HUES48 (cell line): ENCODE data around the gene SLC13A3.
A peak's percentile ranks its signal among the peaks of the same experiment; 100 is the strongest.

Experiments used
- H3K27ac ChIP-seq: one replicate; pipeline ENCODE4 v1.7.0; 2013; ENCODE audit warnings: low read depth, low read length, inconsistent platforms
- H3K27me3 ChIP-seq: 2 replicates; pipeline ENCODE4 v1.6.1; 2013; ENCODE audit warnings: mild to moderate bottlenecking, low read length; ENCODE audit not compliant: control insufficient read depth, insufficient read depth
- H3K36me3 ChIP-seq: 2 replicates; pipeline ENCODE4 v1.6.1; 2013; ENCODE audit warnings: low read length; ENCODE audit not compliant: control insufficient read depth, insufficient read depth
- H3K4me1 ChIP-seq: 2 replicates; pipeline ENCODE4 v1.6.1; 2013; ENCODE audit warnings: mild to moderate bottlenecking, low read length; ENCODE audit not compliant: control insufficient read depth, insufficient read depth
- H3K4me3 ChIP-seq: 2 replicates; pipeline ENCODE4 v1.5.1; 2013; ENCODE audit warnings: mild to moderate bottlenecking, low read depth, low read length
- H3K9ac ChIP-seq: 2 replicates; pipeline ENCODE4 v1.6.1; 2013; ENCODE audit warnings: mild to moderate bottlenecking, low read depth, low read length, moderate library complexity
- H3K9me3 ChIP-seq: 2 replicates; pipeline ENCODE4 v1.6.1; 2013; ENCODE audit warnings: low read length; ENCODE audit not compliant: control insufficient read depth, insufficient read depth

SLC13A3 gene

DNA sequence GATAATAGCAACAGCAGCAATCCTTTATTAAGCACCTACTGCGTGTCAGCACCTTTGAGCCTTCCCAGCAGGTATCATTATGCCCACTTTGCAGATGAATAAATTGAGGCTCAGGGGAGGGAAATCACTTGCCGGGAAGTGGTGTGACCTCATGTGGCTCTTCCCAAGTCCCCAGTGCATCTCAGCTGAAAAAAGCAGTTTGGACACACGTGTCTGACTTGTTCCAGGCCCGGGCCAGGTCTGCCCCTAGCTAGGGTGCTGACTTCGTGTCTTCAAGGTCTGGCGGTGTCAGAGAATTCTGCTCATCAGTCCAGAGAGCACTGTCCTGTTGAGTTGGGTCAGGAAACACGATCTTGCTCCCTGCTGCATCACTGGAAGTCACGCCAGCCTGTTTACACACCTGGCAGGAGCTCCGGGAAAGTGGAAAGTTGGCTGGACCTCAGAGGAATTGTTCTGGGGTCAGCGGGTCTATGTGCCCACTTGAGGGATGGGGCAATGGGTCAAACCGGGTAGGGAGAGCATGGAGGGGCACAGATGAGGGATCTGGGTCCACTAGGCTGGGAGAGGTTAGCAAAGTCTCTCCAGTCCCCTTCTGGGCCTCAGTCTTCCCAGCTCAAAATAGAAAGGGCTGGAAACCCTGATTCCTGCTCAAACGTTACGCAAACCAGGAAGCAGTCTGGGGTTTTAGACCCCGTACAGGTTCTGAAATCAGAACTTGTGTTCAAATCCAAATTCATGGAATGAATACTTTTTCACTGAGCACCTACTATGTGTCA is 10.5 kb downstream of the SLC13A3 start:
- peaks cover 7% of the 10 kb centered on the region for H3K4me1 ChIP-seq
- no peaks in the 10 kb centered on the region for H3K9me3 ChIP-seq
- no peak overlapping the region for H3K9ac ChIP-seq
- no peaks in the 10 kb centered on the region for H3K27me3 ChIP-seq
- no peak overlapping the region for H3K4me3 ChIP-seq
- no peak overlapping the region for H3K27ac ChIP-seq
- H3K36me3 ChIP-seq: no peaks in the 10 kb centered on the region

DNA sequence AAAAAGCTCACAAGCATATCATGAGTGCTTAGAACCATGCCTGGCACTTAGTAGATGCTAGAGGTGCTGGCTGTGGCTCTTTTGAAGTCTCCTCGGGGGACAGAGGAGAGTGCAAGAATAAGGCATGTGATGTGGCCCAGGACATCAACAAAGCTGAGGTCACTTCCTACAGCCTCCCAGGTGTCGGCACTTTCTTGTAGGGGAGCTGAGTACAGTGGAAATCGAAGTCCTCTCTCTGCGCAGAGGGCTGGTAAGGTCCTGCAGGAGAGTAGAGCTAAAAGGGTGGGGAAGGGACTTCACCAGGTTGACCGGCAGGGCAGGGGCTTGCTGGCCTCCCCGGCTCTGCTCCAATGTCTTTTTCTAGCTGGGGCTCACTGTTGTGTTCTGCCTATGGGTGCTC is 11.2 kb downstream of the SLC13A3 start:
- Histone ChIP-seq H3K4me3 (no peak overlapping the region), H3K27ac (no peak overlapping the region), H3K4me1 (peaks cover 7% of the 10 kb centered on the region), H3K27me3 (no peaks in the 10 kb centered on the region), H3K36me3 (no peaks in the 10 kb centered on the region), H3K9me3 (no peaks in the 10 kb centered on the region), H3K9ac (no peak overlapping the region)

DNA sequence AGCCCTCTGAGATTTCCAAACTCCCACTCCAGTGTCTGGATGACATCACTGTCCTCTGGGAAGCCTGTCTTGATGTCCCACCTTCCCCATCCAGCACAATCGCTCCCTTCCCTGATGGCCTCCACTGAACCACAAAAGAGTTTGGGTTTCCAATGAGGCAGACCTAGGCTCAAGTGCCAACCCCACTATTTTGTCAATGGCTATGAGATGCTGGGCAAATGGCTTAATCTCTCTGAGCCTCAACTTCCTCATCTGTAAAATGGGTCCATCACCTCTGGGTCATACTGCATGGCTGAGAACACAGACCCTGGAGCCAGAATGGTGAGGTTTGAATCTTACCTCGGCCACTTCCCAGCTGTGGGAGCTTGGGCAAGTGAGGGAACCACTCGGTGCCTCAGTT is 11.7 kb downstream of the SLC13A3 start:
- no peaks in the 10 kb centered on the region for H3K9me3 ChIP-seq
- H3K4me3 ChIP-seq: no peak overlapping the region
- no peaks in the 10 kb centered on the region for H3K36me3 ChIP-seq
- peaks cover 7% of the 10 kb centered on the region for H3K4me1 ChIP-seq
- no peak overlapping the region for H3K27ac ChIP-seq
- no peak overlapping the region for H3K9ac ChIP-seq
- H3K27me3 ChIP-seq: no peaks in the 10 kb centered on the region

DNA sequence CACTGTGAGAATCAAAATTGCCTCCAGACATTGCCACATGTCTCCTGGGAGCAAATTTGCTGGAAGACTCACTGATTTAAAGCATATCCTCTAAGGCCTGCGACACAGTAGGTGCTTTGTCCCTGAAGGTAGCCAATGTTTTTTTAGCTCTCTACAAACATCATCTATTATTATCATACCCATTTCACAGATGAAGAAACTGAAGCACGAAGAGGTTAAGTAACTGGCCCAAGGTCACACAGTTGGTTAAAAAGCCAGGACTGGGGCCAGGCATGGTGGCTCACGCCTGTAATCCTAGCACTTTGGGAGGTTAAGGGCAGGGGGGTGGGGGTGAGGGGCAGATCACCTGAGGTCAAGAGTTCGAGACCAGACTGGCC is 12.4 kb downstream of the SLC13A3 start:
- Histone ChIP-seq H3K27me3 (no peaks in the 10 kb centered on the region), H3K4me1 (peaks cover 7% of the 10 kb centered on the region), H3K9me3 (no peaks in the 10 kb centered on the region), H3K27ac (no peak overlapping the region), H3K4me3 (no peak overlapping the region), H3K36me3 (no peaks in the 10 kb centered on the region), H3K9ac (no peak overlapping the region)

DNA sequence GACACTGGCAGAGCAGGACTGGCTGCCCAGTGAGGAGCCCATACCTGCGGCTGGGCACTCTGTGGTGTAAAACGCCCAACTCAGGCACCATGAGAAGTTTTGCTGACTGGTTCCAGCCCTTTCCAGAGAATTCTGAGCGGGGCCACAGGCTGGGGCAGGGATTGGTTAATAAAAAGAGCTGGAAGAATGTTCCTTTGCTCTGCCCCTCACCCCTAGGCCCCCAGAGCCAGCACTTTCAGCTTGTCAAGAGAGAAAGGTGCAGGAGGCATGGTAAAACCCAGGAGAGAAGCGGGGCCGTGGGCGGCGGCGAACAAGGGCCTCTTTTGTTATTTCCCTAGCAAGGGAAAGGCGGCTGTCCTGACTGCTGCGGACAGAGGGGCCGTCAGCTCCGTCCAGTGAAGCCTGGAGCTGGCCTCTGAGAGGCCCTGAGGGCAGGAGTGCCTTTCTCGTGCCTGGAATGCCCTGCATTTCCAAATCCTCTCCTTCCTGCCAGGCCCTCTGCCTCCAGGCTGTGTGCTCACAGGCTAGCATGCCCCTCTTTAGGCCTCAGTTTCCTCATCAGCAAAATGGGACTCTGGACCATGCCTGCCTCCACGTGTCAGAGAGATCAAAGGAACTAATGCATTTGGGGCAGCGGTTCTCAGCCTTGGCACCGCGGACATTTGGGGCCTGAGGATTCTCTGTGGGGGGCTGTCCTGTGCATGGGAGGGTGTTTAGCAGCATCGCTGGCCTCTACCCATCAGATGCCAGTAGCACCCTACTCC is 12.9 kb downstream of the SLC13A3 start:
- no peak overlapping the region for H3K9ac ChIP-seq
- no peaks in the 10 kb centered on the region for H3K9me3 ChIP-seq
- no peaks in the 10 kb centered on the region for H3K27me3 ChIP-seq
- H3K4me3 ChIP-seq: no peak overlapping the region
- H3K4me1 ChIP-seq: peaks cover 7% of the 10 kb centered on the region
- H3K27ac ChIP-seq: peak overlapping the region; percentile 68
- H3K36me3 ChIP-seq: no peaks in the 10 kb centered on the region

DNA sequence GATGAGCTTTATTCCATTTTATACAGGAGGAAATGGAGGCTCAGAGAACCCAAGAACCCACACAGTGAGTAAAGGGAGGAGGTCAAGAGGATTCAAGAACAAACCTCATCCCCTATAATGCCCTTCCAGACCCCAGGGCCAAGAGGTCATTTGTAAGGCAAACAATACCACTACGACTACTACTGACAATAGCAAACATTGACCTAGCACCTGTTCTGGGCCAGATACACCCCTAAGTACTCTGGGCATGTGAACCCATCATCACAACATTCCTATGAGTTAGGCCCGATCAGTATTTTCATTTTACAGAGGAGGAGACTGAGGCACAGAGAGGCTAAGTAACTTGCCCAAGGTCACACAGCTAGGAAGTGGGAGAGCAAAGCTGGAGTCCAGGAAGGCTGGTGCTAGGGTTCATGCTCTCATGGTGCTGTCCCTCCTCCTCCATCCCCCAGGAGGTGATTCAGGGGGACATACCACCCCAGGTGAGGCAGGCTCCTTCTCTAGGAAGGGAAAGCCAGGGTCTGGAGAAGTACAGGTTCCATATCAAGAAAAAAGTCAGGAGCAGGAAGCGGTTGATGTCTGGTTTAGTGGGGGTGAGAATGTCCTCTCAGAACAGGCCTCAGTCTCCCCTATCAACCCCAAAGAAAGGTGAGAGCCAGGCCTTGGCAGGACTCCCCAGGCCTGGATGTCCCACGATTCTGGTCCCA is 13.7 kb downstream of the SLC13A3 start:
- peak overlapping the region; percentile 68 for H3K27ac ChIP-seq

DNA sequence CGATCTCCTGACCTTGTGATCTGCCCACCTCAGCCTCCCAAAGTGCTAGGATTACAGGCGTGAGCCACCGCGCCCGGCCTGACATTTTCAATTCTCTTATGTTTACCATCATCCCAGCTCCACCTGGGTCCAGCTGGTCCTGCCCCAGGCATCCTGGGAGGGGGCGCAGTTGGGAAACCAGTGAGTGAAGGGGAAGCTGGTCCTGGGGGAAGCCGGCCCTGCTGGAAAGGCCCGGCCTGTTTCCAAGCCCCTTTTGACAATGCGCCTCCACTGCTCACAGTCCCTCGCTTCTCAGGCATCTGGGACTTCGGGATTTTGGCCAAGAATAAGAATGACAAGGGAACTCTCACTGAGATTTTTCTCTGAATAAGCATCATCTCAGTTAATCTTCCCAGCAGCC is 14.2 kb downstream of the SLC13A3 start:
- Histone ChIP-seq H3K4me1 (peaks cover 7% of the 10 kb centered on the region), H3K9ac (no peak overlapping the region), H3K36me3 (no peaks in the 10 kb centered on the region), H3K4me3 (no peak overlapping the region), H3K9me3 (no peaks in the 10 kb centered on the region), H3K27me3 (no peaks in the 10 kb centered on the region), H3K27ac (no peak overlapping the region)

More for the DNA sequence above, 13.7 kb downstream of the SLC13A3 start:
- no peaks in the 10 kb centered on the region for H3K27me3 ChIP-seq
- H3K4me1 ChIP-seq: peaks cover 7% of the 10 kb centered on the region
- no peak overlapping the region for H3K9ac ChIP-seq
- H3K4me3 ChIP-seq: no peak overlapping the region
- H3K36me3 ChIP-seq: no peaks in the 10 kb centered on the region
- H3K9me3 ChIP-seq: no peaks in the 10 kb centered on the region

DNA sequence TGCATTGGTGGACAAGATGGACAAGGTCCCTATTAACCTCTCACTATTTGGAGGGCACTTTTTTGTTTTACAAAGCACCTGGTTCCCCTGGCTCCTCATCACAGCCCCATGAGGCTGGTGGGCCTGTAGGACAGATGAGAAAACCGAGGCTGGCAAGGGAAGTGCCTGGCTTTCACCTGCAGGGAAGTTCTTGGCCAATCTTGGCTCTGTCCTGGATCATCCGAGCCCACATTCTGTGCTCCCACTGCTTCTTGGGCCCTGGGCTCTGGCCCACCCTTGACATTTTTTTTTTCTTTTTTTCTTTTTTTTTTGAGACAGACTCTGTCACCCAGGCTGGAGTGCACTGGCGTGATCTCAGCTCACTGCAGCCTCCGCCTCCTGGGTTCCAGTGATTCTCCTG is 14.7 kb downstream of the SLC13A3 start:
- no peak overlapping the region for H3K4me3 ChIP-seq
- H3K36me3 ChIP-seq: no peaks in the 10 kb centered on the region
- H3K27me3 ChIP-seq: no peaks in the 10 kb centered on the region
- peaks cover 12% of the 10 kb centered on the region for H3K4me1 ChIP-seq
- no peak overlapping the region for H3K9ac ChIP-seq
- H3K9me3 ChIP-seq: no peaks in the 10 kb centered on the region
- no peak overlapping the region for H3K27ac ChIP-seq

DNA sequence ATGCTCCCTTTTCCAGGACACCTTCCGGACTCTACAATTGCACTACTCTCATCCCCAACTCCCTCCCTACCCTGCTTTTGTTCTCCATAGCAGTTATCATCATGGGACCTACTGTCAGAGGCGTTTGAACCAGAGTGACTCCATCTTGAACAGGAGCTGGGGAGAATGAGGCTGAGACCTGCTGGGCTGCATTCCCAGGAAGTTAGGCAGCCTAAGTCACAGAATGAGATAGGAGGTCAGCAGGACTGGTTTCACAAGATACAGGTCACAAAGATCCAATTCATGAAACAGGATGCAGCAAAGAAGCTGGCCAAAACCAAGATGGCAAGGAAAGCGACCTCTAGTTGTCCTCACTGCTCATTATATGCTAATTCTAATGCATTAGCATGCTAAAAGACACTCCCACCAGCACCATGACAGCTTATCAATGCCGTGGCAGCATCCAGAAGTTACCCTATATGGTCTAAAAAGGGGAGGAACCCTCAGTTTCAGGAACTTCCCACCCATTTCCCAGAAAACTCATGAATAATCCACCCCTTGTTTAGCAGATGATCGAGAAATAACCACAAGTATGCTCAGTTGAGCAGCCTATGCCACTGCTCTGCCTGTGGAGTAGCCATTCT is 15.6 kb downstream of the SLC13A3 start:
- Histone ChIP-seq H3K27me3 (no peaks in the 10 kb centered on the region), H3K36me3 (no peaks in the 10 kb centered on the region), H3K9me3 (no peaks in the 10 kb centered on the region), H3K4me1 (peaks cover 17% of the 10 kb centered on the region), H3K4me3 (no peak overlapping the region), H3K27ac (no peak overlapping the region), H3K9ac (no peak overlapping the region)

DNA sequence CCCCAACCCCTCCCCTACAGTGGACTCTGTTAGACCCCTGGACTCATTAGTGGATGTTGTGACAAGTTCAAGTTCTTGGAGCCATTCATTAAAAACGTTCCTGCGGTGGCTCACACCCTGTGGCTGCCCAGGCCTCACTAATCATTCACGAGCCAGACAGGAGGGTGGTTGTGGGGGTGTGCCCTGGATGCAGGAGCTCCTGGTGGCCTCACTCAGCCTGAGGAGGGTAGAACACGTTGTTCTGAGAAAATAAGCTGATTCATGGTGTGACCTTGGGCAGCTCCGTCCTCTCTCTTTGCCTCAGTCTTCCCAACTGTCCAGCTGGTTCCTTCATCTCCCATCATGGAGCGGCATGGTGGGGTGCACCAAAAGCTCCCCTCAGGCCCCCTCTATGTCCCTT is 16.7 kb downstream of the SLC13A3 start:
- no peaks in the 10 kb centered on the region for H3K9me3 ChIP-seq
- no peaks in the 10 kb centered on the region for H3K36me3 ChIP-seq
- H3K9ac ChIP-seq: no peak overlapping the region
- no peak overlapping the region for H3K27ac ChIP-seq
- H3K4me1 ChIP-seq: peaks cover 10% of the 10 kb centered on the region
- H3K27me3 ChIP-seq: no peaks in the 10 kb centered on the region
- no peak overlapping the region for H3K4me3 ChIP-seq
